Stomach (tissue), 4 donors: ENCODE measurements around the gene PNCK.

Experiments used
- CTCF ChIP-seq, 7 experiments: fragments of 450-650 bp in 4 of 7; fragments of 200-600 bp in 3 of 7; sonication (generic) in 3 of 7; IDR thresholded peaks; one replicate each; pipeline ENCODE4 v1.5.1; 2016 to 2019; ENCODE audit warnings: antibody characterized with exemption in 7 of 7, control low read depth in 2 of 7, mild to moderate bottlenecking in 1 of 7
- POLR2AphosphoS5 ChIP-seq, 3 donors: sonication (generic); formaldehyde crosslinking; IDR thresholded peaks; one replicate each; pipeline ENCODE4 v1.6.1; 2016; ENCODE audit warnings: antibody characterized with exemption in 3 of 3

- TF ChIP-seq POLR2AphosphoS5 (IDR thresholded peaks at IDR 0.05) (no peak), CTCF (IDR thresholded peaks at IDR 0.05) (peak in 2 of 7 experiments; percentile 7 to 11)
These were observed 37.6 kb downstream of the PNCK start for GRCh38 chrX:153635788-153636668.
